ENCODE measurements around the gene SPDEF.
A peak's percentile ranks its signal among the peaks of the same experiment; 100 is the strongest.

Gene SPDEF

GRCh38 chr6:34543421-34543820 lies 12.7 kb downstream of the SPDEF start:
- no peak for DNase-seq

- no peak for DNase-seq
Observed at GRCh38 chr6:34540841-34541240, 15.3 kb downstream of the SPDEF start.

- DNase-seq = no peak
Observed at GRCh38 chr6:34540222-34540621, 15.9 kb downstream of the SPDEF start.

GRCh38 chr6:34539181-34539580 lies 16.9 kb downstream of the SPDEF start:
- DNase-seq = no peak

- DNase-seq = no peak
Observed at GRCh38 chr6:34538581-34538980, 17.5 kb downstream of the SPDEF start.

GRCh38 chr6:34537922-34538550 lies 18.1 kb downstream of the SPDEF start:
- no peak for DNase-seq

GRCh38 chr6:34536959-34537848 lies 18.9 kb downstream of the SPDEF start:
- no peak for DNase-seq

- DNase-seq = peak; percentile 12
Observed at GRCh38 chr6:34536251-34536958, 19.7 kb downstream of the SPDEF start.

GRCh38 chr6:34535646-34536045 lies 20.5 kb downstream of the SPDEF start:
- no peak for DNase-seq

GRCh38 chr6:34535199-34535598 lies 20.9 kb downstream of the SPDEF start:
- no peak for DNase-seq

GRCh38 chr6:34534656-34535055 lies 21.5 kb downstream of the SPDEF start:
- DNase-seq = no peak

- DNase-seq = no peak
Observed at GRCh38 chr6:34534146-34534545, 22.0 kb downstream of the SPDEF start.

GRCh38 chr6:34532230-34532629 lies 23.9 kb downstream of the SPDEF start:
- no peak for DNase-seq

GRCh38 chr6:34531580-34532201 lies 24.4 kb downstream of the SPDEF start:
- DNase-seq = peak; percentile 10

GRCh38 chr6:34530753-34531365 lies 25.3 kb downstream of the SPDEF start:
- DNase-seq = no peak

GRCh38 chr6:34529665-34530327 lies 26.3 kb downstream of the SPDEF start:
- peak; percentile 39 for DNase-seq

GRCh38 chr6:34528996-34529664 lies 27.0 kb downstream of the SPDEF start:
- no peak for DNase-seq

- no peak for DNase-seq
Observed at GRCh38 chr6:34527751-34528670, 28.1 kb downstream of the SPDEF start.

GRCh38 chr6:34526992-34527728 lies 29.0 kb downstream of the SPDEF start:
- peak; percentile 82 for DNase-seq

Measured in midbrain (tissue), 1 donor.